LNCAP (cell line): ENCODE measurements around the gene HSPA4.

Experiments
- CTCF ChIP-seq: fragments of 450-650 bp; IDR thresholded peaks from 2 replicates; pipeline ENCODE4 v1.5.1; 2017; ENCODE audit warnings: mild to moderate bottlenecking

Gene HSPA4

GRCh38 chr5:133056891-133057290, 5.1 kb downstream of the HSPA4 start:
- TF ChIP-seq CTCF: no peak

- TF ChIP-seq CTCF: no peak
Measured at GRCh38 chr5:133059621-133060020, 7.8 kb downstream of the HSPA4 start.

GRCh38 chr5:133062276-133062675, 10.5 kb downstream of the HSPA4 start:
- TF ChIP-seq CTCF: no peak

GRCh38 chr5:133063965-133064364, 12.2 kb downstream of the HSPA4 start:
- no peak for TF ChIP-seq CTCF

GRCh38 chr5:133065471-133065870, 13.7 kb downstream of the HSPA4 start:
- no peak for TF ChIP-seq CTCF

- no peak for TF ChIP-seq CTCF
Measured at GRCh38 chr5:133066045-133066444, 14.2 kb downstream of the HSPA4 start.

GRCh38 chr5:133072021-133072420, 20.2 kb downstream of the HSPA4 start:
- no peak for TF ChIP-seq CTCF
